NCI-H146 (cell line): ENCODE measurements around the gene TCEANC2.
"Not testable (repeated sequence)": the region's sequence is repeated elsewhere in the genome, so short reads cannot be mapped to it uniquely, and the experiment has no call there.

ENCODE experiments used
- DNase-seq: peaks from one replicate; lab custom pipeline; 2025; lab: John Stamatoyannopoulos, UW

TCEANC2 gene

DNA sequence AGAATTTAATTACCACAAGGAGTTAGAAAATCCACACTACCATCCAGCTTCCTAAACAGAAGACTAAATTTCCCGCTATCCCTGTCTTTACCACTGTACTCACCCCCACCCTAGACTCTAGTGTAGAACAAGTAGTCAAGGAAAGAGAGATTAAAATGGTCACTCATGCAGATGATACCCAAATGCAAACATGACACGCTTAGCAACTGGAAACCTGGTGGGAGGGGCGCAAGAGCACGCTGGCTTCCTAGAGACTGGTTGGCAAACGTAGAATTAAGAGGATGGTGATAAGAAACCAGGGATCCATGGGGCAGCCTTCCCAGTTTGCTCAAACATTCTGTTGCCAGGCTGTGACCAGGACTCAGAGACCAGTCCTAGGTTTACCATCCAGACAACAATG, 25.6 kb upstream of the TCEANC2 start:
- peak; percentile 65 for DNase-seq

DNA sequence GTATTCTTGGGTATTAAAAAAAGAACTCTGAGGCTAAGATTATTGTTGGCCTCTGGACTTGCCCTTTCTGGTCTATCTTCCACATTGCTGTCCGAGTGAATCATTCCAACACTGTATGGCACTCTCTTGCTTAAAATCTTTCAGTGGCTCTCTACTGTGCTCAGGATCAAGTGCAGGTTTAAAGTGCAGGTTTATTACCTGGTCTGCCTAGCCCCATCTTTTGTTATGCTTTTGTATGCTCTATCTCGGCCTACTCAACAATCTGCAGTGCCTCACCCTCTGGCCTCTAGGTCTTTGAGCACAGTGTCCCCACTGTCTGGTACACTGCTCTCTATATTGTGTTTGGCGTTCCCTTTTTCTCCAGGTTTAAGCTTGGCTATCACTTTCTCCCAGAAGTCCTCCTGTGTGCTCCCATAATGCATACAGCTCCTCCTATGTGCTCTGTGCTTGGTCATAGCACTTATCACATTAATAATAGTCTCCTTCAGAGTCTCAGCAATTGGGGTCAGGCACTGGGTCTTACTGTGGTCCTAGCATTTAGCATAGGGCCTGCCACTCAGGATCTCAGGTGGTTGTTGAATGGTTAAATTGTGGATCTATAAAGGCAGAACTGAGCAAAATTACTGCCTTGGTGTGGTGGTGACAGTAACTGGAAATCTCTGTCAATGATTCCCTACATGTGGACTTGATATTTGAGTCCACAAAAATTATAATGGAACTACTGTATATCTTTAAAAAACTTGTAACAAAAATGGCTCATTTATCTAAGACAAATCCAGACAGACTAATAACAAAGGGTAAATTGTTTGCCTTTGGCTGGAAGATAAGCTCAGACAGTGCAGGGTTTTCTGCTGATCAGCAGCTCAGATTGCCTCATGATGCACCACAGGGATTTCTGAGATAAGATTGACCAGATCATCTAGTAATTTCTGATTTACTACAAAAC, 24.8 kb upstream of the TCEANC2 start:
- peak; percentile 18 for DNase-seq

DNA sequence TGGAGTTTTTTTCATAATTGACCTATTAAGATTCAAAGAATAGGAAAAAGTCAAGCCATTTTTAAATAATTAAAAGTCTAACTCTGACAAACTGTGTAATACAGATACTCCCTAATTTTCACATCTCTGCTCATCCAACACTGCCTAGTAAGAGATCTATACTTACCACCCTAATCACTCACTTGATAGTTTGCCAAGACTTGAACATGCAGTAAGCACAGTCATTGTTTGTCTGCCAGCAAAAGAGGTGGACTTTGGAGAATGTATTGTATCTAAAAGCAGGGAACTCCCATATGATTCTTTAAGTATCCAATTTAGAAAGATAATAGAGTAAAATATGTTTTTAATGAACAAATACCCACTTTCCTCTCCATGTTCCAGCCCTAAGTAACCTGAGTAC, 15.9 kb upstream of the TCEANC2 start:
- DNase-seq: no peak

DNA sequence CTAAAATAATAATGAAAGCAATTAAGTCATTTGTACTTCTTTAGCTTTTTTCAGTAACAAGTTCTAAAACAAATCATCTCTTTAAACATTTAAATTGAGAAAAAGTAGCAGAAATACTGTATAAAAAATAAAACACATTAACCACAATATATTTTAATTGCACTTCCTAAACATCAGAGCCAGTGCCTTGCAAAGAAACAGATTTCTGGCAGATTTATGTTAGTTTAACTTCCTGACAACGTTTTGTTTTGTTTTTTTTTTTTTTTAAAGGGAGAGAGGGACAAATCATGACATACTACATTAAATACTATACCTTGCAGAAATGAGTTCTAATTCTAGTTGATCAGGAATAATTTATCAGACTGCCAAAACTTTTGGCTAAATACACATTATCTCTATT, 11.6 kb upstream of the TCEANC2 start:
- no peak for DNase-seq

DNA sequence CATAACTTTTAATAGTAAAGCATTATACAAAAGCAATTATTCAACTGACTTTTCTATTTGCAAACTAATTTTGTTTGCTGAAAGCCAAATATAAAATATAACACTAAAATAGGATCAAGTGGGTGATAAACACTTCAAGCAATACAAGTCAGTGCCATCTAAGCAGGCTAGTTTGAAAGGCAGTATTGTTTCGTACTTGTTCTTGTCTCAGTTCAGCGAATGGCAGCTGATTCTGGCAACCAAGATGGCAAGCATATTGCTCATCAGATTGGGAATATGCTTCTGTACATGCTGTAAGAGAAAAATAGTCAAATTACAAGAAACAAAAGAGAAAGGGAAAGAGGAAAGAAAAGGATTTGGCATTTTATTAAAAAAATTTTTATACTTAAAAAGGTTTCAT, 7.9 kb upstream of the TCEANC2 start:
- DNase-seq: no peak

DNA sequence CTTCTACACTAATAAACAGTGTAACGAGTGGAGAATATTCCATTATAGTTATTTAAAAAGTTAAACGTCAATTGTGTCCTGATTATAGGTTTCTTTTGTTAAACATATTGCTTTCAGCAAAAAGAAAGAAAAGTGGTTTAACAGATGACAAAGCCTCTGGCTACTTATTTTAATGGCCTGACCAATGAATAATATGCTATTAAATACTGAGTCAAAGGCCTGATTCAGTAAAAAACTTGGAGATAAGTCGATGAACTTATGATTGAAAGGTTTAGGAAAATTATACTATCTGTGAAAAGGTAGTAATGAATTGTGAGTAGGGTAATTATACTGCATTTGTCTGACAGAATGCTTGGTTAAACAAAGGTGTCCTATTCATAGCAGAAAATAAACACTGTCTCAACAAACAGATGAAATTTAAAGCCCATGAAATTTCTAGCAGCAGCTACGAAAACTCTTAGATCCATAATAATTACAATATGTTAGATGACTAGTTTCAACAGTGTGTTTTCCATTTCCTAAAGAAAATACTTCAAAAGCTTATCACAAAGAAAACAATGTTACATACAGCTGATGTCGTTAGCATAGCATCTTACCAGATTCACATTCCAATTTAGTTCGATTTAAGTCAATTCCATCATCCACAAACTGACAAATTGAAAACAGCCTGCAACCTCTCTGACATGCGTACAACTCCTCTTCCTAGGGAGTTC, 6.6 kb upstream of the TCEANC2 start:
- peak; percentile 72 for DNase-seq

DNA sequence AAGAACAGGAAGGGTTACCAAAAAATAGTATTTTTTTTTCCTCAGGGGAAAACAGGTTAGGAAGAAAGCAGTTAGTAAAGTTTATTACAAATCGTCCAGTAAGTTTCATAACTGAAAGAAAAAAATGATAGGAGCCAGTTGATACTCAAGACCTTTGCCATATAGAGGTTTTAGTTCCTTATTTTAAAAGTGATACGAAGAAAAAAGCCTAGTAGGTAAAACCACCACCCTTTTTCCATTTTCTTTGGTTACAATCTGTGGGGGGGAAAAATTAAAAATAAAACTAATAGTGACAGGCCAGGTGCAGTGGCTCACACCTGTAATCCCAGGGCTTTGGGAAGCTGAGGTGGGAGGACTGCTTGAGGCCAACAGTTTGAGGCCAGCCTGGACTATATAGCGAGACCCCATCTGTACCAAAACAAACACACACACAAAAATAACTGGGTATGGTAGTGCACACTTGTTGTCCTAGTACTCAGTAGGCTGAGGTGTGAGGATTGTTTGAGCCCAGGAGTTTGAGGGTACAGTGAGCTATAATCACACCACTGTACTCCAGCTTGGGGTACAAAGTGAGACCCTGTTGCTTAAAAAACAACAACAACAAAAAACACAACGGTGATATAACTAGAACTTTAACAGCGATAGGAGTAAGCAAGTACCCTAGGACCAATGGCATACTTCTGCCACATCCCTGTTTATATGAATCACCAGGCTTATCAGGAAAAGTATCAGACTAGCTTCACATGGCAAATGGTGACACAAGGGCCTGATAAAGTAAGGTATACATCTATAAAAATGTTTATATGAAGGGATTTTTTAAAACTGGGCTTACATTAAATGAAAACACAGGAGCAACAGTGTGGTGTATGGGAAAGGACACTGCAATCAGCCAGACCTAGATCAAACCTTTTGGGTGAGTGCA, 5.8 kb upstream of the TCEANC2 start:
- no peak for DNase-seq

DNA sequence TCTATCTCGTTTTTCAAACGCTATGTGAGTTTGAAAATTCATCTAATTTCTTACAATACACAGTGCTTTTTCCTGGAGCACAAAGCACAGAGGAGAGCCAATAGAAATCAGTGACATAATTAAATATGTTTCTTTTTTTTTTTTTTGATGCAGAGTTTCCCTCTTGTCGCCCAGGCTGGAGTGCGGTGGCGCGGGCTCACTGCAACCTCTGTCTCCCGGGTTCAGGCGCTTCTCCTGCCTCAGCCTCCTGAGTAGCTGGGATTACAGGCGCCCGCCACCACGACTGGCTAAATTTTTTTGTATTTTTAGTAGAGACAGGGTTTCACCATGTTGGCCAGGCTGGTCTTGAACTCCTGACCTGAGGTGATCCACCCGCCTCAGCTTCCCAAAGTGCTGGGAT, 3.0 kb upstream of the TCEANC2 start:
- not testable (repeated sequence) for DNase-seq

DNA sequence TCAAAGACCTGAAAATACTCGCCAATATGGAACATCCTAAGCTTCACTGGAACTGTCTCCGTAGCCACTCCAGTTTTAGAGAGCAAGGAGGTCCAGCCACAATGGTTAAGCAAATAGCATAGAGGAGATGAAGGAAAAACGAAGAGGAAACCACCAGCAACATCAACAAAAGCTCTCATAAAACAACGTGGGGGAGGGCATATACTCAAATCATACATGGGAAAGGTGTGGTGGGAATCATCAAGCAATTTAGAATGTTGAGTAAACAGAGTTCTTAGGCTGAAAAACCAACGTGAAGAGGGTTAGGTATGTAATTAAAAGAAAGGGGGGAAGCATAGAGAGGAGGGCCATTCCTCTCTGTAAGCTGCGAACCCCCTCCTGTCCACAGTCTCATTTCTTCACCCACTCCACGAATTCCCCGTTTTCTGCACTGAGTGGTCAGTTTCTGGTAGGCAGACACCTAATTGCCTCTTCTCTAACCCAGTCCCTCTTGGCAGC, 1.4 kb upstream of the TCEANC2 start:
- peak; percentile 45 for DNase-seq

DNA sequence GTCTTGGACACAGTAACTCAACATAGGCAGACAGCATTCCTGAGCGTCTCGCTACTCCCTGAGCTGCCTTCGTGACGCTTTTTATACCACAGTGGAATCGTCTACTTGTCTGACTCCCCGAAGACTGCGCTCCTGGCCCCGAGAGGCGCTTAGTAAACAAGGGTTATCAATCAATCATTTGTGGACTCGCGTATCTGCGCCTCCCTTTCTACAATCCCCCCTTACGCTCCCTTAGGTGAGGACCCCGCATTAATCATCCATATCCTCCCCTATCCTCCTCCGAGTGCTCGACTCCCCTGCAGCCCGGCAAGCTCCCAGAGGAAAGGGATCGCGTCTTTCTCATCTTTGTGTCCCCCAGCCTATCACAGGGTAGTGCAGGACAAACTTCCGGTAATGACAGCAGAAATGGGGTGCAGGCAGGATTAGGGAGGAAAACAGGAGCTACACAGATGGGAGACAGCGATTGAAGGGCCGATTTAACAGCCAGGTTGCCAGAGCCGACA, 926 bp upstream of the TCEANC2 start:
- DNase-seq: peak; percentile 54

DNA sequence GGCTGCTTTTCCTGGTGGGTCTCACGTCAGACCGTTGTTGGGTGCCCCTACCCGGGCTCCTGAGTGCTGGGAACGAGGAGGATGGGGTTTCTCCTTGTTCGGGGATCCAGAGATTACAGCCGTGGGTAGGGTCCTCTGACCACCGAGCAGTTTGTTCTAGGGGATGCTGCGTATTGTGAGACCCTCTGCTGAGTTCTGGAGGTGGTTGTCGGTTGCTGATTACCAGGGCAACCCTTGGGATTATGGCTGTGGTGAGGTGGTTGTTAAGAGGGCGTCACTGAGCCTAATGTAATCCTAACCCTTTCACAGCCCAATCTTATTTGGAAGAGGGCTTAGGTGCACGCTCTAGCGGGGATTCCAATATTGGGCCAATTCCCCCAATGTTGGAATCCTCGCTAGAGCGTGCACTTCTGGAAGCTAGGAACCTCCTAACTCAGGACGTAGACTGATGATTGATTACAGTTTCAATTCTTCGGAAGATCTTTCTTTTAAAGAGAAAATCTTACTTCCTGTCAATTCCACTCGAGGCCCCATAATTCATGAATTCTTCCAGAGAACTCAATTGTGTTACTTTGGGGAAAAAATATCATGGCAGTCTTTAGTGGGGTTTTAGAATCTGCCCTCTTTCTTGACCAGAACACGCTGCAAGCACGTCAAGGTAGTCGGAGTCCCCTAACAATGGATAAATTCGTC, 483 bp downstream of the TCEANC2 start:
- no peak for DNase-seq

DNA sequence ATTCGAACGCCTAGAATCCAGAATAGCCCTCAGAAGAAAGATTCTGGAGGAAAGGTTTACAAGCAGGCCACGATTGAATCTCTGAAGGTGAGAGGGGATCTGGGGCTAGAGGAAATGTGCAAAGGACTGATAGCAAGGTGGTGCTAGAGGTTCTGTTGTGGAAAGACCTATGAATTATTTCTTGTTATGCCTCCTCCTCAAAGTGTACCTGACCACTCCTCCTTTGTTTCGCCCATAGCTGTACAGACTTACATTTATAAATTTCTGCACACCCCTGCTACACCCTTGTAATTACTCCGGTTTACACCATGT, 986 bp downstream of the TCEANC2 start:
- DNase-seq: peak; percentile 21

DNA sequence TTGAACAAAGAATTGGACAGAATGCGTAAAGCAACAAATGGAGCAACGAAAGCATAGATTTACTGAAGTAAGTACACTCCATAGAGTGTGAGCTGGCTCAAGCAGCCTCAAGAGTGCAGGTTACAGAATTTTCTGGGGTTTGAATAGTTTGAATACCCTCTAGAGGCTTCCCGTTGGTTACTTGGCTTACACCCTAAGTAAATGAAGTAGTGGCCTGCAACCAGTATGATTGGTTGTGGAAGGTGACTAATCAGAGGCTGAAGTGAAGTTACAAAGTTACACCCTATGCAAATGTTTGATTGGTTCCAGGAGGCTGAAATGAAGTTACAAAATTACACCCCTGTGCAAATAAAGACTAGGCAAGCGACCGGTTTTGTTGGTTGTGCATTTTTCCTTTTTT, 10.9 kb downstream of the TCEANC2 start:
- no peak for DNase-seq

DNA sequence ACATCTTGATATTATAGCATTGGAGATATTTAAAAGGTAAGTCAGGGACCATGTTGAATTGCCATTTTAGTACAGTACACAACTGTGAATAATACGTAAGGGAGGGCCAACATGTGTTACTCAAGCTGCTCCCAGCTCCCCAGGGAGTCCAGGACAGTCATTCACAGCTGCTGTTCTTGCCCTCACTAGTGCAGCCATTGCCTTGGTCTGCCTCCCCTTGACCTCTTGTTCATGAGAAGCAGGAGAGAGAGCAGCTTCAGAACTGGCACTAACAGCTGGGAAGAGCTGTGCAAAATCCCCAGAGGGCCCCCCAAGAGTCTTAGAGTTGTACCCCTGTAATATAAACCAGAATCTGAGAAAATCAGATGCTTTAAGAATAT, 16.4 kb downstream of the TCEANC2 start:
- peak; percentile 12 for DNase-seq

DNA sequence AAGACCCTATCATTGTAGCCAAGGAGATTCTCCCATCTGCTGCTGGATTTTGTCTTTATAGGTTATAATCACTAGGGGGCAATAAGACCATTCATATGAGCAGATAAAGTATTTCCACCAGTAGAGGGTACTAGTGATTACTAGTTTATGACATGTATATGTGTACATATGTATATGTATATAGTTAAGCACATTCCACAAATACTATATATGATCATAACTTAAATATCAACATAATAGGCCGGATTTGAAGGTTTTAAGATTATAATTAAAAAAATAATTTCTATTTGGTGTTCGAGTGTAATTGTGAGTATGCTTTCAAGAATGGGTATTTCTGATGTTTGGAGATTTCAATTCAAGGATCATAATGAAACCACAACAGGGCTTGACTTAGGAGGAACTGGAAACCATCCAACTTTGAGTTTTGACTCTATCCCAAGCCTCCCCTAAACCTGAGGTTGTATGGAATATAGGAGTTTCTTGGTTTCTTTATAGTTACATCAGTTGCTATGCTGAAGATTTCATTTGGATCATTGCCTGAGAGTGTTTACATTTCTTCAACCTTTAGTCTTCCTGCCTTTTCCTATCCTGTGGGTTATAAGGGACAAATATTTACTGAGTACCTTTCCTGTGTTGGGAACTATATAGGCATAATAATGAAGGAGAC, 16.9 kb downstream of the TCEANC2 start:
- DNase-seq: peak; percentile 43

DNA sequence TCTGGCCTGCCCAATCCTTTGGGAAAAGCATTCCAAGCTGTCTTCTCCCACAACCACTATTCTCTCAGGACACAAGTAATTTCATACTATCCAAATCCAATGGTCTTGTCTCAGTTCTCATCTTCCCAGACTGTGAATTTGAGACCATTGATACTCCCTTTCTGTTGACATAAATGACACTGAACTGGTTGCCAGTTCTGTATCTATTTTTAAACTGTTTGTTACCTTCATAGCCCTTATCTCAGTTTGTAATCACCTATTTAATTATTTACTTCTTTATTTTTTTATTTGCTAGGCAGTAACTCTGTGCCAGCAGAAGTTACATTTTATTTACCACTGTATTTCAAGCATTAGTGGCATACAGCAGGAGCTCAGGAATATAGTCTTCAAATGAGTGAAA, 24.0 kb downstream of the TCEANC2 start:
- no peak for DNase-seq

DNA sequence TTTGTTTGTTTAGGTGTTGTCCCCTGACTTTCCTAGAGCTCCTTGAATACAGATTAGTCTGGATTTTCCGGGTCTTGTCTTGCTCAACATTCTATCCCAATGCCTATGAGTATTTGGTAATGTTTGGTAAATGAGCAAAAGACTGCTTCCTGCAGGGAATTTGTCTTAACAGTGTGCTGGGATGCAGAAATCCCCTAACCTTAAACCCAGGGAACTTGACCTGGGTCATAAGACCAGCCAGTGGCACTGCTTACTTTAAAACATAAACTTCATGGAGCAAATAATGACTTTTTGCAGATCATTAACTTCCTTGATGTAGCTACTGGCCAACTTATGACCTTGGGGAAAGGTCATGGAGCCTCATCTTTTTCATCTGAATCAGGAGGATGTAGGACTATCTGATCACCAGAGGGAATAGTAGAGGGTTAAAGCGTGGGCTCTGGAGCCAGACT, 27.2 kb downstream of the TCEANC2 start:
- DNase-seq: no peak

DNA sequence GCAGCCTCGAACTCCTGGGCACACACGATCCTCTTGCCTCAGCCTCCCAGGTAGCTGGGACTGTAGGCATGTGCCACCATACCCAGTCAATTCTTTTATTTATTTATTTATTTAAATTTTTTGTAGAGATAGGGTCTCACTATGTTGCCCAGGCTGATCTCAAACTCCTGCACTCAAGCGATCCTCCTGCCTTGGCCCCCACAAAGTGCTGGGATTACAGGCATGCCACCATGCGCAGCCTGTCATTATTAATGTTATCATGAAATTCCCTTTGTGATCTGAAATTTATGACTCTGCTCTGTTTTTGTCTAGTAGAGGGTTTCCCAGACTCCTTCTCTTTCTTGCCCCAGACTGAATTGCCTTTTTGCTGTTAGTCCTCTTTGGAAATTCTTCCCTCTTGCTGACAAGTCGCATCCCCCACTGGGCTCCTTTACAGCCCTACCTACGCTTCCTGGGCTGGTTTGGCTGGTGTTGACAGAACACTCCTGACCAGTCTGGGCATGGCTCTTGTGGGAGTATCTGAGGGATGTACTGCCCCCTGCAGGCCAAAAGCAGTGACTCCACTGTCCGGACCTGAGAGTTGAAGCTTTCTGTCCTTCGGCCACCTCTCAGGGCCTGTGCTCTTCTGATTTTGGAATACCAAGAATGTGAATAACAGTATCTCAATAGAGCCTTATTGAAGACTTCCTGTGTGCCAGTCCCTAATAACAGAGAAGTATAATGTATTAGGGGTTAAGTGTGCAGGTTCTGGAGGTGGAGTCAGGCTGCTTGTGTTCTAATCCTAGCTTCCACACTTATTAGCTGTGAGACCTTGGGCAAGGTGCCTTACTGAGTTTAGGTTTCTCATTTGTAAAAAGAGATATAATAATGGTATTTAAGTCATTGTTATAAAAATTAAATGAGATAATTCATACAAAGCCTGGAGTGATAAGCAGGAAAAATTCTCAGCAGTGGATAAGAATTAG, 28.2 kb downstream of the TCEANC2 start:
- peak; percentile 73 for DNase-seq

DNA sequence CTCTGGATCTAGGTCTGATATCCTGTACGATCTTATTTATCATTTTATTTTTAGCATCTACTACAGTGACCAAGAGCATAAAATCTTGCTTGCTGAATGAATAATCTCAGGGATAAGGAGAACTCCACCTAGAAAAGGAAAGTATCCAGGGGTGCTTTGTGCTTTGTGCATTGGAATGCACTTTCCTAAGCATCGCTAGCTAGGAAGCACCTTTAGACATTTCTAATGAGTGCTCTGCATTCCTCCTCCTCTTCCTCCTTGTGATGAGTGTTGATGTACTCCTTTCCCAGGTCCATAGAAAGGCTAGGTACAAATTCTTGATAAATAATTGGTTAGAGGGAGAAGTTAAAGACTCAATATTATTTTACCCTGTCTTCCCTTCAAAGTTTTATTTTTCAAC, 31.4 kb downstream of the TCEANC2 start:
- no peak for DNase-seq

DNA sequence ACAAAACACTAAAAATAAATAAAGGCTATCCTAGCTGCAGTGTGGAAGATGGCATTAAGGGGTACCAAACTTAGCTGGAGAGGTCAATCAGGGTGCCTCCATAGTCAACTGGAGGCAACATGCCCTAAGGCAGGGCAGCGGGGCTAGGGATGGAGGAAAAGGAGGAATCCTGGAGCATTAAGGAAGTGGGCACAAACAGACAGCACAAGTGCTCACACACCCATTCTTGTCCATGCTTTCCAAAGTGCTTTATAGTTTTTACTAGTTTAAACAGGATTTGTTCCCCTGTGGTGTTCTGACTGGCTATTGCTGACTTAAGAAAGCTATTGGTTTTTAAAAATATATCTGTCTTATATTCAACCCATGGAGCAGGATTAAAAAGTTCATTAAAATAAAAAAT, 33.3 kb downstream of the TCEANC2 start:
- DNase-seq: no peak
